Astrocyte (in vitro differentiated cells and primary cell): ENCODE results near the gene CHRNA5. TPM values are rescaled to one million over a fixed set of nuclear protein-coding genes. Genes with fewer than 3 reads are reported as not detected.
"Not testable (repeated sequence)": the region's sequence is repeated elsewhere in the genome, so short reads cannot be mapped to it uniquely, and the experiment has no call there.

Source experiments
- DNase-seq: peaks from one replicate; pipeline ENCODE4 v3.0.0-alpha.2; 2010; ENCODE audit warnings: low read depth
- FAIRE-seq: peaks from 2 replicates; lab custom pipeline; 2011; peaks lifted over from hg19 to GRCh38; lab: Jason Lieb, UNC
- H2AFZ ChIP-seq: 2 replicates; pipeline ENCODE4 v1.6.0; 2012; ENCODE audit warnings: low read depth, low read length, inconsistent platforms
- H3K27ac ChIP-seq: 2 replicates; pipeline ENCODE4 v1.5.1; 2011; ENCODE audit warnings: low read depth, low read length, inconsistent platforms
- H3K27me3 ChIP-seq: 2 replicates; pipeline ENCODE4 v1.6.0; 2011; ENCODE audit warnings: low read length, inconsistent platforms; ENCODE audit not compliant: insufficient read depth
- H3K36me3 ChIP-seq: 2 replicates; pipeline ENCODE4 v1.5.1; 2011; ENCODE audit warnings: low read length, inconsistent platforms; ENCODE audit not compliant: insufficient read depth
- H3K4me1 ChIP-seq: 2 replicates; pipeline ENCODE4 v1.5.1; 2011; ENCODE audit warnings: low read length, inconsistent platforms; ENCODE audit not compliant: insufficient read depth
- H3K4me2 ChIP-seq: 2 replicates; pipeline ENCODE4 v1.6.0; 2012; ENCODE audit warnings: low read length, inconsistent platforms
- H3K4me3 ChIP-seq: 2 replicates; pipeline ENCODE4 v1.5.1; 2011; ENCODE audit warnings: low read depth, mild to moderate bottlenecking, low read length, inconsistent platforms; ENCODE audit not compliant: insufficient read depth
- H3K79me2 ChIP-seq: 2 replicates; pipeline ENCODE4 v1.6.0; 2012; ENCODE audit warnings: mild to moderate bottlenecking, low read length, inconsistent platforms; ENCODE audit not compliant: insufficient read depth
- H3K9ac ChIP-seq: 2 replicates; pipeline ENCODE4 v1.6.0; 2012; ENCODE audit warnings: mild to moderate bottlenecking, low read length, inconsistent platforms
- H3K9me3 ChIP-seq: 2 replicates; pipeline ENCODE4 v1.5.1; 2012; ENCODE audit warnings: low read depth, mild to moderate bottlenecking, low read length, inconsistent platforms; ENCODE audit not compliant: insufficient read depth
- H4K20me1 ChIP-seq: 2 replicates; pipeline ENCODE4 v1.6.0; 2012; ENCODE audit warnings: low read length, inconsistent platforms; ENCODE audit not compliant: insufficient read depth
- H3K27ac Mint-ChIP-seq: one replicate; pipeline ENCODE4 v1.8.0; 2021; ENCODE audit warnings: mild to moderate bottlenecking, mixed read lengths; ENCODE audit not compliant: unreplicated experiment
- H3K27me3 Mint-ChIP-seq: one replicate; pipeline ENCODE4 v1.8.0; 2021; ENCODE audit warnings: low read depth, mixed read lengths; ENCODE audit not compliant: unreplicated experiment
- H3K36me3 Mint-ChIP-seq: one replicate; pipeline ENCODE4 v1.8.0; 2021; ENCODE audit warnings: low read depth, mixed read lengths; ENCODE audit not compliant: unreplicated experiment
- H3K4me1 Mint-ChIP-seq: one replicate; pipeline ENCODE4 v1.8.0; 2021; ENCODE audit warnings: low read depth, mixed read lengths; ENCODE audit not compliant: unreplicated experiment
- H3K4me3 Mint-ChIP-seq: one replicate; pipeline ENCODE4 v1.8.0; 2021; ENCODE audit warnings: mild to moderate bottlenecking, moderate library complexity, mixed read lengths; ENCODE audit not compliant: unreplicated experiment
- H3K9me3 Mint-ChIP-seq: one replicate; pipeline ENCODE4 v1.8.0; 2021; ENCODE audit warnings: mild to moderate bottlenecking, mixed read lengths; ENCODE audit not compliant: unreplicated experiment
- CTCF ChIP-seq: IDR thresholded peaks from 2 replicates; pipeline ENCODE4 v1.5.1; 2011; ENCODE audit warnings: low read depth, mild to moderate bottlenecking, inconsistent platforms, low read length, moderate library complexity; ENCODE audit not compliant: insufficient read depth
- EZH2 ChIP-seq: IDR thresholded peaks from 2 replicates; pipeline ENCODE4 v1.6.1; 2012; ENCODE audit warnings: mild to moderate bottlenecking, low read length, inconsistent platforms; ENCODE audit not compliant: insufficient read depth
- total RNA-seq: library from RNA; stranded (reverse); gene quantifications from 2 replicates; pipeline ENCODE4 v1.2.1, GENCODE V29; 2021

Gene CHRNA5
- total RNA-seq, 1 donor from 2014 or later: 2.5 TPM

- Histone ChIP-seq H3K9ac (no peak overlapping the region), H3K79me2 (no peaks in the 10 kb centered on the region), H3K27ac (no peak overlapping the region), H3K36me3 (peaks cover 43% of the 10 kb centered on the region), H3K27me3 (no peaks in the 10 kb centered on the region), H3K9me3 (no peaks in the 10 kb centered on the region), H3K4me2 (no peak overlapping the region), H2AFZ (no peak overlapping the region), H3K4me1 (no peaks in the 10 kb centered on the region), H3K4me3 (no peak overlapping the region), H4K20me1 (peaks cover 13% of the 10 kb centered on the region)
- DNase-seq: no peak
- Mint-ChIP-seq H3K27ac (no peak overlapping the region), H3K36me3 (peaks cover 11% of the 10 kb centered on the region), H3K27me3 (no peaks in the 10 kb centered on the region), H3K4me3 (no peak overlapping the region), H3K4me1 (no peaks in the 10 kb centered on the region), H3K9me3 (no peaks in the 10 kb centered on the region)
- FAIRE-seq: no peak
- TF ChIP-seq EZH2: no peak
- TF ChIP-seq CTCF: no peak
These were observed 14.5 kb upstream of the CHRNA5 start for GRCh38 chr15:78550815-78551214.

GRCh38 chr15:78551902-78552301 is 13.4 kb upstream of the CHRNA5 start:
- peaks cover 10% of the 10 kb centered on the region for H4K20me1 ChIP-seq
- peaks cover 1% of the 10 kb centered on the region for H3K27me3 Mint-ChIP-seq
- no peak overlapping the region for H3K4me2 ChIP-seq
- no peaks in the 10 kb centered on the region for H3K79me2 ChIP-seq
- no peak for DNase-seq
- no peaks in the 10 kb centered on the region for H3K4me1 Mint-ChIP-seq
- H3K9me3 ChIP-seq: no peaks in the 10 kb centered on the region
- H2AFZ ChIP-seq: no peak overlapping the region
- no peak overlapping the region for H3K4me3 Mint-ChIP-seq
- no peak overlapping the region for H3K9ac ChIP-seq
- no peak overlapping the region for H3K4me3 ChIP-seq
- no peaks in the 10 kb centered on the region for H3K4me1 ChIP-seq
- H3K27ac ChIP-seq: no peak overlapping the region
- no peak overlapping the region for H3K27ac Mint-ChIP-seq
- TF ChIP-seq EZH2 (no peak), CTCF (no peak)
- FAIRE-seq: no peak
- H3K36me3 ChIP-seq: peaks cover 35% of the 10 kb centered on the region
- H3K27me3 ChIP-seq: no peaks in the 10 kb centered on the region
- H3K9me3 Mint-ChIP-seq: no peaks in the 10 kb centered on the region
- peaks cover 10% of the 10 kb centered on the region for H3K36me3 Mint-ChIP-seq

- DNase-seq (no peak), FAIRE-seq (no peak)
- H3K36me3 Mint-ChIP-seq: peaks cover 10% of the 10 kb centered on the region
- TF ChIP-seq CTCF (no peak), EZH2 (no peak)
- Histone ChIP-seq H2AFZ (no peak overlapping the region), H4K20me1 (peaks cover 10% of the 10 kb centered on the region), H3K36me3 (peaks cover 28% of the 10 kb centered on the region), H3K4me3 (no peak overlapping the region), H3K9ac (no peak overlapping the region), H3K9me3 (no peaks in the 10 kb centered on the region), H3K79me2 (no peaks in the 10 kb centered on the region), H3K4me1 (no peaks in the 10 kb centered on the region), H3K4me2 (no peak overlapping the region), H3K27me3 (no peaks in the 10 kb centered on the region), H3K27ac (no peak overlapping the region)
- no peak overlapping the region for H3K27ac Mint-ChIP-seq
- H3K4me1 Mint-ChIP-seq: no peaks in the 10 kb centered on the region
- no peak overlapping the region for H3K4me3 Mint-ChIP-seq
- H3K9me3 Mint-ChIP-seq: no peaks in the 10 kb centered on the region
- H3K27me3 Mint-ChIP-seq: peaks cover 1% of the 10 kb centered on the region
These were observed 12.7 kb upstream of the CHRNA5 start for GRCh38 chr15:78552597-78552996.

GRCh38 chr15:78560201-78560600 is 5.1 kb upstream of the CHRNA5 start:
- peaks cover 19% of the 10 kb centered on the region for H3K27me3 Mint-ChIP-seq
- not testable (repeated sequence) for H3K27ac Mint-ChIP-seq, H3K36me3 Mint-ChIP-seq, H3K4me1 Mint-ChIP-seq, H3K79me2 ChIP-seq, FAIRE-seq, H3K4me3 Mint-ChIP-seq, H3K4me1 ChIP-seq, H3K36me3 ChIP-seq, DNase-seq, H3K9me3 Mint-ChIP-seq, H3K9ac ChIP-seq, H3K27ac ChIP-seq, H3K27me3 ChIP-seq, H3K4me2 ChIP-seq, H2AFZ ChIP-seq, H3K9me3 ChIP-seq, H4K20me1 ChIP-seq, H3K4me3 ChIP-seq
